HG02571 (cell line): Measurements from ENCODE around the gene BIRC2.
A peak's percentile ranks its signal among the peaks of the same experiment; 100 is the strongest.
"Not testable (repeated sequence)": the region's sequence is repeated elsewhere in the genome, so short reads cannot be mapped to it uniquely, and the experiment has no call there.

Experiments used
- ATAC-seq: cut with Tn5 transposase; IDR thresholded peaks from one replicate; pipeline ENCODE4 v1.9.1; 2021; ENCODE audit warnings: mild to moderate bottlenecking, moderate library complexity; ENCODE audit not compliant: unreplicated experiment

Gene BIRC2

DNA sequence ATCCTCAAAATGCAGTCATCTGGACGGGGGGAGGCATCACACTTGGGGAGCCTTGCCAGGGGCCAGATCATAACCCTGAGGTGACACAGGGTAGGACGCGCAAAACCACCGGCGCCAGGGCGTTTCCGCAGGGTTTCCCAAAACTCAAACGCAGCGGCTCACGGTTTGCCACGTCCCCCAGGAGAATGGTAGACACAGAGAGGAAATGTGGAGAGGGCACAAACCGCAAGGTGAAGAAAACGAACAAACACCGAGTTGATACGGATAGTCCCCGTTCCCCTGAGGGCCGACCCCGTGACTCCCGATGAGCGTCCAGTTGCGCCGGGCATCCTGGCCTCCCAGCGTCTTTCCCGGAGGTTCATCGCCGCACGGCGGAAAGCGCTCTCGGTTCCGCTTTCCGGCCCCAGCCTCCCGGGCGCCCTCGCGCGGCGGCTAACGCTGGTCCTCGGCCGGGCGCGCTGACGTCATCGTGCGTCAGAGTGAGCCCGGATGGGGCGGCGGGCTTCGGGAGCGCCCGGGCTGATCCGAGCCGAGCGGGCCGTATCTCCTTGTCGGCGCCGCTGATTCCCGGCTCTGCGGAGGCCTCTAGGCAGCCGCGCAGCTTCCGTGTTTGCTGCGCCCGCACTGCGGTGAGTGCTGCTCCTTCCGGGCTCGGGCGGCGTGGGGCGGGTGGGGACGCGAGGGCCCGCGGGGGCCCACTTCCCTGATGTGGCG lies at the start of gene BIRC2:
Gene BIRC2 (plus strand): TSS at position 467 of the 714 bp plus-strand sequence. CDS start 2,641 bp downstream, outside the sequence.
- peak; percentile 83 for ATAC-seq

DNA sequence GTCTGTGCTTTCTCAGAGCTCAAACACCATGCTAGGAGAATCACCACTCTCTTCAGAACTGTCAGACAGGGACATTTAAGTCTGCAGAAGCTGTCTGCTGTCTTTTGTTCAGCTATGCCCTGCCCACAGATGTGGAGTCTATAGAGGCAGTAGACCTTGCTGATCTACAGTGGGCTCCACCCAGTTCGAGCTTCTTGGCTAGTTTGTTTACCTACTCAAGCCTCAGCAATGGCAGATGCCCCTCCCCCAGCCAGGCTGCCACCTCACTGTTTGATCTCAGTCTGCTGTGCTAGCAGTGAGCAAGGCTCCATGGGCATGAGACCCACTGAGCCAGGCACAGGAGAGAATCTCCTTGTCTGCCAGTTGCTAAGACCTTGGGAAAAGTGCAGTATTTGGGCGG lies 46.2 kb upstream of the BIRC2 start:
- not testable (repeated sequence) for ATAC-seq

GRCh38 chr11:102302241-102302640 lies 44.8 kb upstream of the BIRC2 start:
- ATAC-seq = no peak

DNA sequence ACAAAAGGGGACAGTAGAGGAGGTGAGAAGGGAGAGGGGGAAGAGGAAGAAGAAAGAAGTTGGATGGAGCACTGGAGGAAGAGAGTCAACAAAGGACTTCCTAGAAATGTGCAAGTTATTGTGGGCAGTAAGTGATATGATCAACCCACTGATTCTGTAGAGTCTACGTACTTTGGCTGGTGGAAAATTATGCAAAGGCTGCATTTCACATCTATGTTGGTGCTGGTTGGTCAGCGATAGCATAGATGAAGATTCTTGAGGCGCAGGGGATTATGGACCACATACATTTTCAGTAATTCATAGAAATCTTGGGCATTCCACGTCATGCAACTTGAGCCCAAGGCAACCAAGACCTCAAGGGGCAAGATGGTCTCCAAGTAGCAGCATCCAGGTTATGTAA lies 42.3 kb upstream of the BIRC2 start:
- ATAC-seq = no peak

GRCh38 chr11:102305352-102306047 lies 41.5 kb upstream of the BIRC2 start:
- no peak for ATAC-seq

- ATAC-seq = no peak
These were observed 40.9 kb upstream of the BIRC2 start for GRCh38 chr11:102306048-102306597.

- ATAC-seq = no peak
These were observed 39.9 kb upstream of the BIRC2 start for GRCh38 chr11:102306817-102307726.

DNA sequence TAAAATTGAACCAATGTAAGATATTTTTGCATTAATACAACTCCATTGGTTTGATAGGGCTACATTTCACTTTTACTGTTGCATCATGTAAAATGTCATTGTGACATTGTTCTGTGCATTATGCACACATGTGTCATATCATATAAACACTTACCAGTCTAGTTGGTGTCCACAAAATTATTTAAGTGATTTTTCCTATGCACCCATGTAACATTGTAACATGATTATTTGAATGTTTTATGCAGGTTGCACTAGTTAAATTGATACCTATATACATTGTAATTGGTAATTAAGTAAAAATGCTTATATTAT lies 39.3 kb upstream of the BIRC2 start:
- ATAC-seq = no peak

GRCh38 chr11:102309621-102310541 lies 37.1 kb upstream of the BIRC2 start:
- ATAC-seq = no peak

GRCh38 chr11:102312667-102313066 lies 34.3 kb upstream of the BIRC2 start:
- no peak for ATAC-seq

DNA sequence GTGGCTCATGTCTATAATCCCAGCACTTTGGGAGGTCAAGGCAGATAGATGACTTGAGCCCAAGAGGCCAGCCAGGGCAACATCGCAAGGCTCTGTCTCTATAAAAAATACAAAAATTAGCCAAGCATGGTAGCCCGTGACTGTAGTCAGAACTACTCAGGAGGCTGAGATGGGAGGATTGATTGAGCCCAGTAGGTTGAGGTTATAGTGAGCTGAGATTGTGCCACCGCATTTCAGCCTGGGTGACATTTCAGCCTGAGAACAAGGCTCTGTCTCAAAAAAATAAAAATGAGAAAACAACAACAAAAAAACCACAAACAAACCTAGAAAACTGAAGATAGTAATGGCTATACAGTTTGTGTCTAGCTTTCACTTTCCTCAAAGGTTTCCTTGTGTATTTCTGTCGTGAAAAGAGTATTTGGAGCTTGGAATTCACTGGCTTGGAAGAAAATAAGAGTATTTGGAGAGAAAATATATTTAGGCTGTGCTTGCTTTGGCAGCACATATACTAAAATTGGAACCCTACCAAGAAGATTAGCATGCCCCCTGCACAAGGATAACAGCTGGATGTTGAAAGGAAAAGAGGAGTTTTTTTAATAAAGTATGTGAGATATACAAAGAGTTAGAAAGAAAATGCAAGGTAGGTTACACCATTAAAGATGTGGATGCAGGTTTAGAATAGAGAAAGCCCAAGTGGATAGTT lies 33.6 kb upstream of the BIRC2 start:
- no peak for ATAC-seq

DNA sequence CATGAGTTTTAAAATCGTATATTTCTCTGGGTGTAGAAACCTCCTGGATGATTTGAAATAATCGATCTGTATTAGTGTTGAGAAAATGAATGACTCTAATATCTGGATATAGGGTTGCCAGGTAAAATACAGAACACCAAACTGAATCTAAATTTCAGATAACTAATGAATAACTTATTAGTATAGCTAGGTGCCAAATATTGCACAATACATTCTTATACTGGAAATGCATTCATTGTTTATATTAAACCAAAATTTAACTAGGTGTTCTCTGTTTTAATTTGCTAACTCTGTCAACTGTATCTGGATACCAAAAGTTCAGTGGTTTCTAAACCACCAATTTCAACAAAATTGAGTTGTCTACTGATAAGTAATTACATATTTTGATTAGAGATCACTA lies 32.2 kb upstream of the BIRC2 start:
- no peak for ATAC-seq

- ATAC-seq = no peak
These were observed 30.6 kb upstream of the BIRC2 start for GRCh38 chr11:102316346-102316904.

DNA sequence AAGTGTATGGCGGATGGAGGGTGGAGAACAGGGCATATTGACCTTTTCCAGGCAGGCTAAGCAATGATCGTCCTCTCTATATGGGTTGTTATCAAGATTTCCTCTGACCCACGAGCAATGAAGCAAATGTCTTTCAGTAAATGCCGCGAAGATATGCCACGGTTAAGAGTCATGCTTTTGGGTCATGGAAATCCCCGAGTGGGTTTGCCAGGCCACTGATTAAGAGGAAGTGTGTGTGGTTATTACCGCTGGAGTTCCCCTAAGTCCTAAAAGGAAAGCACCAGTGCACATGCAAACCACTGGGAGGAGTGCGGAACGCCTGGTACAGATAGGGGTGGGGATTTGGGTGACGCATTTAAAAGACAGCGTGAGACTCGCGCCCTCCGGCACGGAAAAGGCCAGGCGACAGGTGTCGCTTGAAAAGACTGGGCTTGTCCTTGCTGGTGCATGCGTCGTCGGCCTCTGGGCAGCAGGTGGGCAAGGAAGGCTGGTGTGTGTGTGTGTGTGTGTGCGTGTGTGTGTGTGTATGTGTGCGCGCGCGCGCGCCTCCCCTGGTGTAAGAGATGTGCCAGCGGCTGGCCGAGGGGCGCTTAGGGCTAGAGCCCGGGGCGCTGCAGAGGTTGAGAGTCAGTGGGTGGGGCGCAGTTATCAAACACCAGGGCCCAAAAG lies 29.8 kb upstream of the BIRC2 start, which contains the start of gene BIRC3:
Gene BIRC3 (plus strand): TSS at position 386 of the 669 bp plus-strand sequence. CDS start 7,026 bp downstream, outside the sequence.
- peak; percentile 80 for ATAC-seq

DNA sequence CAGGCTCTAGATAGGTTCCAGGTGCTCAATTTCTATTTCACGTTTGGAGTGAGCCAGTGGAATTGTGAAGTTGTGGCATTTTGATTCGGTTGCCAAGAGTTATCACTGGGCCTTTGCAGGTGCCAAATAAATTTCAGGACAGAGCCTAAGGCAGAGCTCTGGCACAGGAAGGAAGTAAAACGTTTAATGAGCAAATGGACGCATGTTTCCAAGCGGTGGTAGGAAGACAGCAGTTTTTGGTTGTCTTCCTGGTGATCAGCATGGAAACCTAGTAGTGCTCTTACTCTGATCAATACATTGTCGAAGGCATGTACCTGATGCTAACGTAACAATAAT lies 29.3 kb upstream of the BIRC2 start:
- no peak for ATAC-seq

DNA sequence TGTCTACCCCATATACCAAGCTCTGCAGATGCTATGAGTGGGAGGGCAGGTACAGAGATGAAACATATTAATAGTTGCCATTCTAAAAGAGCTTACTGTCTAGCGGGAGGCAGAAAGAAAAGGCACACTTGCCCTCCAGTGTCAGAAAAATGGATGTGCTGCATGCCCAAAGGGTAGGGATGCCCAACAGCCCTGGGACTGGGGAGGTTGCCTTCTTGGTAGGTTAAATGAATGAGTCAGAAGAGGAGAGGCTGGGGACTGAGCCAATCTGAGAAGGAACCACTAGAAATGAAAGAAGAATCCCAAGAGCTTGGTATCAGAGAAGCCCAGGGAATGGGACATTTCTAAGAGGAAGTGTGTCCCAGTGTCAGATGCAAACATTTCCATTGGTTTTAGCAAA lies 28.5 kb upstream of the BIRC2 start:
- ATAC-seq = no peak

- ATAC-seq = no peak
These were observed 27.5 kb upstream of the BIRC2 start for GRCh38 chr11:102319544-102319943.

DNA sequence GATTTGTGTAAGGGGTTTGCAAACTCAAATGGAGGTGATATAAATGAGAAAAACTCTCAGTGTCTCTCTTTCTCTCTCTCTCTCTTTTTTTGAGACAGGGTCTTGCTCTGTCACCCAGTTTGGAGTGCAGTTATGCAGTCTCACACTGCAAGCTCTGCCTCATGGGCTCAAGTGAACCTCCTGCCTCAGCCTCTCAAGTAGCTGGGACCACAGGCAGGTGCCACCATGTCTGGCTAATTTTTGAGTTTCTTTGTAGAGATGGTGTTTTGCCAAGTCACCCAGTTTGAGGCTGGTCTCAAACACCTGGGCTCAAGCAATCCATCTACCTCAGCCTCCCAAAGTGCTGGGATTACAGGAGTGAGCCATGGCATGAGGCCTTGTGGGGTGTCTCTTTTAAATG lies 26.8 kb upstream of the BIRC2 start:
- no peak for ATAC-seq

DNA sequence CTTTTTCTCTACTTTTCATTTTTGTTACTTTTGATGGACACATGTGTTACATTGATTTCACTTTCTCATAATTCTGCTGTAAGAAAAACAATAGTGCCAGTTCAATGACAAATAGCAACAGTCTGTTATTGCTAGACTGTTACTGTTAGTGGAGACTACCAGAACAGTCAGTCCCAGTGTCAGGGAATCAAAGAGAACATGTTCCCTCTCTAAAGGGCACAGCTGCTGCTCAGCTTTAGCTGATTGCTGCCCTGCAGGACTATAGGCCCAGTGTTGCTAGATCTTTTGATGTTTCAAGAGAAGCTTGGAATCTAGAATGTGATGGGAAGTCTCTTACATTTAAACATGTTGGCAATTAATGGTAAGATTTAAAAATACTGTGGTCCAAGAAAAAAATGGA lies 26.3 kb upstream of the BIRC2 start:
- ATAC-seq = no peak
